Measurements from ENCODE around the gene SVIL. TPM values are rescaled to one million over a fixed set of nuclear protein-coding genes. Genes with fewer than 3 reads are reported as not detected.

The SVIL gene
- total and polyA plus RNA-seq, 8 donors: 8.6 to 53.8 (median 20.4) TPM

DNA sequence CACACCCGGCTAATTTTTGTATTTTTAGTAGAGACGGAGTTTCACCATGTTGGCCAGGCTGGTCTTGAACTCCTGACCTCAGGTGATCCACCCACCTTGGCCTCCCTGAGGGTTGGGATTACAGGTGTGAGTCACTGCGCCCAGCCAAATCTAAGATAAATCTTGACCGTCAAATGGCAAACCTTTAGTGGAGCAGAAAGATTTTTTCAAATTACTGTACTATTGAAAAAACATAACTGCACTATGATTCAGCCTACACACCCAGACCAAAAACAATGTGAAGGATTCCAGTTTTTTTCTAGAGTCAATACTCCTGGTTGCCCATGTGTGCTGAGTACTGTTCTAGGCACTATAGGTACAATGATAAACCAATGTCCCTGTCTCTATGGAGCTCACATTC lies 33.9 kb upstream of the SVIL start:
- DNase-seq (no peak), FAIRE-seq (no peak), ATAC-seq (no peak)
- 93 to 95% methylated on average over 4 of the region's 4 CpGs for WGBS, 2 donors
- Histone ChIP-seq H3K36me3 (no peaks in the 10 kb centered on the region), H3K4me3 (no peak overlapping the region), H3K4me1 (no peaks in the 10 kb centered on the region), H3K9me3 (no peaks in the 10 kb centered on the region), H3K27me3 (no peaks in the 10 kb centered on the region), H3K27ac (no peak overlapping the region)
- TF ChIP-seq, protein P1, sequence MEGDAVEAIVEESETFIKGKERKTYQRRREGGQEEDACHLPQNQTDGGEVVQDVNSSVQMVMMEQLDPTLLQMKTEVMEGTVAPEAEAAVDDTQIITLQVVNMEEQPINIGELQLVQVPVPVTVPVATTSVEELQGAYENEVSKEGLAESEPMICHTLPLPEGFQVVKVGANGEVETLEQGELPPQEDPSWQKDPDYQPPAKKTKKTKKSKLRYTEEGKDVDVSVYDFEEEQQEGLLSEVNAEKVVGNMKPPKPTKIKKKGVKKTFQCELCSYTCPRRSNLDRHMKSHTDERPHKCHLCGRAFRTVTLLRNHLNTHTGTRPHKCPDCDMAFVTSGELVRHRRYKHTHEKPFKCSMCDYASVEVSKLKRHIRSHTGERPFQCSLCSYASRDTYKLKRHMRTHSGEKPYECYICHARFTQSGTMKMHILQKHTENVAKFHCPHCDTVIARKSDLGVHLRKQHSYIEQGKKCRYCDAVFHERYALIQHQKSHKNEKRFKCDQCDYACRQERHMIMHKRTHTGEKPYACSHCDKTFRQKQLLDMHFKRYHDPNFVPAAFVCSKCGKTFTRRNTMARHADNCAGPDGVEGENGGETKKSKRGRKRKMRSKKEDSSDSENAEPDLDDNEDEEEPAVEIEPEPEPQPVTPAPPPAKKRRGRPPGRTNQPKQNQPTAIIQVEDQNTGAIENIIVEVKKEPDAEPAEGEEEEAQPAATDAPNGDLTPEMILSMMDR (IDR thresholded peaks at IDR 0.05): no peak
- intact Hi-C loops (cut with DNase I): no loop called here

DNA sequence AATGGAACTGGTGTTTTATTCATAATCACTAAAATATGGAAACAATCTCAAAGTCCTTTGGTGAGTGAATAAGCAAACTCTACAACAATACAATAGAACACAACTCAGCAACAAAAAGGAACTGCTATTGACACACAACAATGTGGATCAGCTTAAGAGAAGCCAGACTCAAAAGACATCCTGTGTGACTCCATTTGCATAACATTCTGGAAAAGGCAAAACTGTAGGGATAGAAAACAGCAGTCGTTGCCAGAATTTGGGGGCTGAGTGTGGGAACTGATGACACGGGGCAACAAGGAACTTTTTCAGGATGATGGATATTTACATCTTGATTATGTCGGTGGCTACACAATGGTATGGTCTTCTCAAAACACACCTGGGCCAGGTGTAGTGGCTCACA lies 32.4 kb upstream of the SVIL start:
- Histone ChIP-seq H3K27me3 (no peaks in the 10 kb centered on the region), H3K27ac (no peak overlapping the region), H3K9me3 (no peaks in the 10 kb centered on the region), H3K4me1 (no peaks in the 10 kb centered on the region), H3K36me3 (no peaks in the 10 kb centered on the region), H3K4me3 (no peak overlapping the region)
- FAIRE-seq: no peak
- WGBS, 2 donors: 84 to 90% methylated on average over 3 of the region's 3 CpGs
- DNase-seq: no peak
- intact Hi-C loops (cut with DNase I): no loop called here
- TF ChIP-seq, protein P1 (IDR thresholded peaks at IDR 0.05): no peak
- no peak for ATAC-seq

DNA sequence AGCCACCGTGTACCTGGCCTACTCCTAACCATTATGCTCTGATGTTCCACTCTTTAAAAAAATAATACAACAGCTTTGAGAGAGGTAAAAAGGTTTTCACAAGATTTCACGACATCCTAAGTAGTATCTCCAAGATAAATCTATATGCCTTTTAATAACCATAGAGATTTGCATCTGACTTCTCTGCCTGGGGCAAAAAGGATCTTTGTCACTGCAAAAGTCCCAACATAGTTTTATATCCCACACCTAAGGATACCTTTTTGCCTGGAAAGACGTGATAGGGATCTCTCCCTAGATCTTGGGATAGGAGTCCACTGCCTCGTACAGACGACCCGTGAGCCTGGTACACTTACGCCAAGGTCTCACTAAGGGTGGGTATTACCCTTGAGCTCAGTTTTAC lies 31.4 kb upstream of the SVIL start:
- TF ChIP-seq, protein P1 (IDR thresholded peaks at IDR 0.05): no peak
- DNase-seq (no peak), FAIRE-seq (no peak), ATAC-seq (no peak)
- WGBS, 2 donors: 89 to 96% methylated on average over 7 of the region's 7 CpGs
- Histone ChIP-seq H3K27me3 (no peaks in the 10 kb centered on the region), H3K4me3 (no peak overlapping the region), H3K9me3 (no peaks in the 10 kb centered on the region), H3K4me1 (no peaks in the 10 kb centered on the region), H3K36me3 (no peaks in the 10 kb centered on the region), H3K27ac (no peak overlapping the region)
- intact Hi-C loops (cut with DNase I): no loop called here

GRCh38 chr10:29663718-29664117 lies 28.9 kb upstream of the SVIL start:
- FAIRE-seq (no peak), DNase-seq (no peak), ATAC-seq (no peak)
- no peaks in the 10 kb centered on the region for H3K4me1 ChIP-seq
- no peak overlapping the region for H3K4me3 ChIP-seq
- intact Hi-C loops (cut with DNase I): no loop called here
- H3K27me3 ChIP-seq: no peaks in the 10 kb centered on the region
- H3K36me3 ChIP-seq: no peaks in the 10 kb centered on the region
- WGBS, 2 donors: 97 to 98% methylated on average over 8 of the region's 8 CpGs
- TF ChIP-seq, protein P1 (IDR thresholded peaks at IDR 0.05): no peak
- no peaks in the 10 kb centered on the region for H3K9me3 ChIP-seq
- no peak overlapping the region for H3K27ac ChIP-seq

GRCh38 chr10:29658984-29659965 lies 24.5 kb upstream of the SVIL start:
- peak overlapping the region in 2 of 4 donors; percentile 60 to 61 for H3K27ac ChIP-seq
- peak in 1 of 6 donors; percentile 38 for DNase-seq
- H3K4me1 ChIP-seq: no peaks in the 10 kb centered on the region
- 65 to 67% methylated on average over 10 of the region's 10 CpGs for WGBS, 2 donors
- TF ChIP-seq, protein P1 (IDR thresholded peaks at IDR 0.05): peak in 1 of 4 donors; percentile 16
- no peak overlapping the region for H3K4me3 ChIP-seq
- H3K9me3 ChIP-seq: no peaks in the 10 kb centered on the region
- H3K36me3 ChIP-seq: no peaks in the 10 kb centered on the region
- ATAC-seq: peak in 3 of 4 donors; percentile 86 to 93 (median 92)
- no peak for FAIRE-seq
- intact Hi-C loops (cut with DNase I): no loop called here
- no peaks in the 10 kb centered on the region for H3K27me3 ChIP-seq

All from pancreas (tissue), 10 donors.